ENCODE measurements around the gene VPS13D. TPM values are rescaled to one million over a fixed set of nuclear protein-coding genes. Genes with fewer than 3 reads are reported as not detected.

Gene VPS13D
- total RNA-seq, 1 experiment from 2014 or later = 33.1 TPM

DNA sequence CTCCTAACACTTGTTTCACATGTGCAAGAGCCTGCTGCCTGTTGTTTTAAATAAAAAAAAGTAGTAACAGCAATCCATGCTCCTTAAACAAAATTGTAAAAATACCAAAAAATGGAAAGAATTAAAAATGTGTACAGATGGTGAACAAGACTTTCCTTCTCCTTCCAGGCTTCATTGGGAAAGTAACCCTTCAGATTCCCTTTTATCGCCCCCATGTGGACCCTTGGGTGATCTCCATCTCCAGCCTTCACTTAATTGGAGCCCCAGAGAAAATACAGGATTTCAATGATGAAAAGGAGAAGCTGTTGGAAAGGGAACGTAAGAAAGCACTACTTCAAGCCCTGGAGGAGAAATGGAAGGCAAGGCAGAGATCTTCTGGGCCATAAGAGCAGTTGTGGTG, 14.2 kb downstream of the VPS13D start:
- no peaks in the 10 kb centered on the region; the same call in 1 of the 2 replicates for H3K36me3 ChIP-seq (ENCODE audit: control insufficient read depth, insufficient read depth, low read length)
- no peak overlapping the region for H3K4me3 ChIP-seq (ENCODE audit: low read depth in 2 of 2, low read length in 2 of 2)
- H3K9me3 ChIP-seq (ENCODE audit: control insufficient read depth, insufficient read depth, low read depth, low read length) = no peaks in the 10 kb centered on the region
- no peaks in the 10 kb centered on the region for H3K4me1 ChIP-seq (ENCODE audit: control insufficient read depth, insufficient read depth, low read length)
- DNase-seq (ENCODE audit: low read depth, low spot score) = no peak
- no peaks in the 10 kb centered on the region for H3K27me3 ChIP-seq (ENCODE audit: control insufficient read depth, insufficient read depth, low read length)
- ATAC-seq = no peak
- intact Hi-C loops (cut with micrococcal nuclease; ENCODE audit: unreplicated experiment) (no loop called here), in situ Hi-C loops (cut with HindIII; ENCODE audit: low pct_unique_long_range_greater_than_20kb, low sequenced_read_pairs) (no loop called here)
- CTCF ChIA-PET = no interaction called here
- no peak for TF ChIP-seq POLR2AphosphoS5 (IDR thresholded peaks at IDR 0.05; ENCODE audit: low read depth, low read length)
- no peak for TF ChIP-seq SIN3A (IDR thresholded peaks at IDR 0.05; ENCODE audit: borderline replicate concordance, insufficient read depth, low read depth, low read length)
- TF ChIP-seq, protein P1, sequence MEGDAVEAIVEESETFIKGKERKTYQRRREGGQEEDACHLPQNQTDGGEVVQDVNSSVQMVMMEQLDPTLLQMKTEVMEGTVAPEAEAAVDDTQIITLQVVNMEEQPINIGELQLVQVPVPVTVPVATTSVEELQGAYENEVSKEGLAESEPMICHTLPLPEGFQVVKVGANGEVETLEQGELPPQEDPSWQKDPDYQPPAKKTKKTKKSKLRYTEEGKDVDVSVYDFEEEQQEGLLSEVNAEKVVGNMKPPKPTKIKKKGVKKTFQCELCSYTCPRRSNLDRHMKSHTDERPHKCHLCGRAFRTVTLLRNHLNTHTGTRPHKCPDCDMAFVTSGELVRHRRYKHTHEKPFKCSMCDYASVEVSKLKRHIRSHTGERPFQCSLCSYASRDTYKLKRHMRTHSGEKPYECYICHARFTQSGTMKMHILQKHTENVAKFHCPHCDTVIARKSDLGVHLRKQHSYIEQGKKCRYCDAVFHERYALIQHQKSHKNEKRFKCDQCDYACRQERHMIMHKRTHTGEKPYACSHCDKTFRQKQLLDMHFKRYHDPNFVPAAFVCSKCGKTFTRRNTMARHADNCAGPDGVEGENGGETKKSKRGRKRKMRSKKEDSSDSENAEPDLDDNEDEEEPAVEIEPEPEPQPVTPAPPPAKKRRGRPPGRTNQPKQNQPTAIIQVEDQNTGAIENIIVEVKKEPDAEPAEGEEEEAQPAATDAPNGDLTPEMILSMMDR (IDR thresholded peaks at IDR 0.05) = peak; percentile 63
- BruUV-seq (replicated peaks) = no TSS peak
- POLR2A ChIA-PET = no interaction called here
- no peak overlapping the region for H3K27ac ChIP-seq (ENCODE audit: low read length)

DNA sequence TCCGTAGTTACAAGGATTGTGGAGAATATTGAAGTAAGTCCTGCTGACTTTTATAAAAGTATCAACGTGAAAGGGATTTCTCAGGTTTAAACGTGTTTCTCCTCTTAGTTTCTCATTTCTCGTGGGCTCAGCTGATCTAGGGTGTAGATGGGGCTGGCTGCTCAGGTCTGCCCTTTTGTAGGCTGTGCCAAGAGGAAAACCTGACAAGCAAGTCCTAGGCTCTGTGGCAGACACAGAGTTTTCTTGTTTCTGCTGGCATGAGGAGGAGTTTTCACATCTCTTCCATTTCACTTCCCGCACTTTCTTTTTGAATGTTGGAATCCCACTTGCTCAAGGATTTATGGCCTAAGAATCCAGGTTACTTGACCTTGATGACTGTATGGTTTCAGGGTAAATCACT, 14.8 kb downstream of the VPS13D start:
- Histone ChIP-seq H3K27ac (ENCODE audit: low read length) (no peak overlapping the region), H3K36me3 (ENCODE audit: control insufficient read depth, insufficient read depth, low read length) (no peaks in the 10 kb centered on the region; the same call in none of the 2 replicates), H3K27me3 (ENCODE audit: control insufficient read depth, insufficient read depth, low read length) (no peaks in the 10 kb centered on the region), H3K9me3 (ENCODE audit: control insufficient read depth, insufficient read depth, low read depth, low read length) (no peaks in the 10 kb centered on the region), H3K4me1 (ENCODE audit: control insufficient read depth, insufficient read depth, low read length) (no peaks in the 10 kb centered on the region), H3K4me3 (ENCODE audit: low read depth in 2 of 2, low read length in 2 of 2) (no peak overlapping the region)
- TF ChIP-seq, protein P2, sequence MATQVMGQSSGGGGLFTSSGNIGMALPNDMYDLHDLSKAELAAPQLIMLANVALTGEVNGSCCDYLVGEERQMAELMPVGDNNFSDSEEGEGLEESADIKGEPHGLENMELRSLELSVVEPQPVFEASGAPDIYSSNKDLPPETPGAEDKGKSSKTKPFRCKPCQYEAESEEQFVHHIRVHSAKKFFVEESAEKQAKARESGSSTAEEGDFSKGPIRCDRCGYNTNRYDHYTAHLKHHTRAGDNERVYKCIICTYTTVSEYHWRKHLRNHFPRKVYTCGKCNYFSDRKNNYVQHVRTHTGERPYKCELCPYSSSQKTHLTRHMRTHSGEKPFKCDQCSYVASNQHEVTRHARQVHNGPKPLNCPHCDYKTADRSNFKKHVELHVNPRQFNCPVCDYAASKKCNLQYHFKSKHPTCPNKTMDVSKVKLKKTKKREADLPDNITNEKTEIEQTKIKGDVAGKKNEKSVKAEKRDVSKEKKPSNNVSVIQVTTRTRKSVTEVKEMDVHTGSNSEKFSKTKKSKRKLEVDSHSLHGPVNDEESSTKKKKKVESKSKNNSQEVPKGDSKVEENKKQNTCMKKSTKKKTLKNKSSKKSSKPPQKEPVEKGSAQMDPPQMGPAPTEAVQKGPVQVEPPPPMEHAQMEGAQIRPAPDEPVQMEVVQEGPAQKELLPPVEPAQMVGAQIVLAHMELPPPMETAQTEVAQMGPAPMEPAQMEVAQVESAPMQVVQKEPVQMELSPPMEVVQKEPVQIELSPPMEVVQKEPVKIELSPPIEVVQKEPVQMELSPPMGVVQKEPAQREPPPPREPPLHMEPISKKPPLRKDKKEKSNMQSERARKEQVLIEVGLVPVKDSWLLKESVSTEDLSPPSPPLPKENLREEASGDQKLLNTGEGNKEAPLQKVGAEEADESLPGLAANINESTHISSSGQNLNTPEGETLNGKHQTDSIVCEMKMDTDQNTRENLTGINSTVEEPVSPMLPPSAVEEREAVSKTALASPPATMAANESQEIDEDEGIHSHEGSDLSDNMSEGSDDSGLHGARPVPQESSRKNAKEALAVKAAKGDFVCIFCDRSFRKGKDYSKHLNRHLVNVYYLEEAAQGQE (IDR thresholded peaks at IDR 0.05; ENCODE audit: insufficient read depth in 1 of 2, low read depth in 2 of 2, low read length in 1 of 2) = no peak
- no peak for TF ChIP-seq TCF7L2 (IDR thresholded peaks at IDR 0.05; ENCODE audit: low read depth, low read length)
- TF ChIP-seq POLR2AphosphoS5 (IDR thresholded peaks at IDR 0.05; ENCODE audit: low read depth, low read length) = no peak
- TF ChIP-seq, protein P1 (IDR thresholded peaks at IDR 0.05) = no peak
- TF ChIP-seq SIN3A (IDR thresholded peaks at IDR 0.05; ENCODE audit: borderline replicate concordance, insufficient read depth, low read depth, low read length) = no peak
- no peak for ATAC-seq
- DNase-seq (ENCODE audit: low read depth, low spot score) = no peak
- no TSS peak for BruUV-seq (replicated peaks)
- CTCF ChIA-PET = no interaction called here
- intact Hi-C loops (cut with micrococcal nuclease; ENCODE audit: unreplicated experiment) = no loop called here
- in situ Hi-C loops (cut with HindIII; ENCODE audit: low pct_unique_long_range_greater_than_20kb, low sequenced_read_pairs) = no loop called here
- POLR2A ChIA-PET = no interaction called here

All from Panc1 (cell line).